ENCODE measurements around the gene SNTG2.
"Not testable (repeated sequence)": the region's sequence is repeated elsewhere in the genome, so short reads cannot be mapped to it uniquely, and the experiment has no call there.

The SNTG2 gene

GRCh38 chr2:1129982-1130381 is 179.3 kb downstream of the SNTG2 start:
- H3K27ac ChIP-seq: no peak overlapping the region

GRCh38 chr2:1130922-1131321 is 180.3 kb downstream of the SNTG2 start:
- Histone ChIP-seq H3K27ac (no peak overlapping the region), H3K4me3 (no peak overlapping the region)

More at GRCh38 chr2:1129982-1130381, 179.3 kb downstream of the SNTG2 start:
- no peak overlapping the region for H3K4me3 ChIP-seq

GRCh38 chr2:1132328-1132969 is 181.8 kb downstream of the SNTG2 start:
- Histone ChIP-seq H3K4me3 (no peak overlapping the region), H3K27ac (no peak overlapping the region)

GRCh38 chr2:1133896-1134295 is 183.2 kb downstream of the SNTG2 start:
- H3K4me3 ChIP-seq, H3K27ac ChIP-seq: not testable (repeated sequence)

GRCh38 chr2:1134629-1135028 is 184.0 kb downstream of the SNTG2 start:
- H3K4me3 ChIP-seq: no peak overlapping the region
- H3K27ac ChIP-seq: no peak overlapping the region

GRCh38 chr2:1136067-1136466 is 185.4 kb downstream of the SNTG2 start:
- Histone ChIP-seq H3K27ac (peak overlapping the region in 5 of 21 experiments; percentile 2 to 71 (median 27)), H3K4me3 (no peak overlapping the region)

- Histone ChIP-seq H3K4me3 (no peak overlapping the region), H3K27ac (peak overlapping the region in 2 of 21 experiments; percentile 71)
These were observed 186.2 kb downstream of the SNTG2 start for GRCh38 chr2:1136846-1137245.

- H3K27ac ChIP-seq: peak overlapping the region in 1 of 21 experiments; percentile 28
- H3K4me3 ChIP-seq: no peak overlapping the region
These were observed 186.6 kb downstream of the SNTG2 start for GRCh38 chr2:1137264-1137663.

GRCh38 chr2:1137913-1138391 is 187.3 kb downstream of the SNTG2 start:
- H3K27ac ChIP-seq: no peak overlapping the region
- no peak overlapping the region for H3K4me3 ChIP-seq

- H3K27ac ChIP-seq: peak overlapping the region in 5 of 21 experiments; percentile 11 to 65 (median 43)
These were observed 189.8 kb downstream of the SNTG2 start for GRCh38 chr2:1140389-1141003.

GRCh38 chr2:1141079-1141478 is 190.4 kb downstream of the SNTG2 start:
- Histone ChIP-seq H3K27ac (peak overlapping the region in 3 of 21 experiments; percentile 60 to 72 (median 65)), H3K4me3 (no peak overlapping the region)

More at GRCh38 chr2:1140389-1141003, 189.8 kb downstream of the SNTG2 start:
- H3K4me3 ChIP-seq: no peak overlapping the region

GRCh38 chr2:1143129-1143528 is 192.5 kb downstream of the SNTG2 start:
- H3K27ac ChIP-seq: no peak overlapping the region
- H3K4me3 ChIP-seq: no peak overlapping the region

- Histone ChIP-seq H3K27ac (no peak overlapping the region), H3K4me3 (no peak overlapping the region)
These were observed 197.4 kb downstream of the SNTG2 start for GRCh38 chr2:1147873-1148612.

- H3K4me3 ChIP-seq: no peak overlapping the region
- no peak overlapping the region for H3K27ac ChIP-seq
These were observed 200.3 kb downstream of the SNTG2 start for GRCh38 chr2:1150724-1151511.

GRCh38 chr2:1152375-1152774 is 201.7 kb downstream of the SNTG2 start:
- no peak overlapping the region for H3K27ac ChIP-seq
- no peak overlapping the region for H3K4me3 ChIP-seq

GRCh38 chr2:1153920-1154319 is 203.3 kb downstream of the SNTG2 start:
- Histone ChIP-seq H3K4me3 (no peak overlapping the region), H3K27ac (peak overlapping the region in 1 of 21 experiments; percentile 45)

- H3K4me3 ChIP-seq: no peak overlapping the region
- H3K27ac ChIP-seq: no peak overlapping the region
These were observed 204.3 kb downstream of the SNTG2 start for GRCh38 chr2:1154710-1155594.

- no peak overlapping the region for H3K4me3 ChIP-seq
These were observed 205.4 kb downstream of the SNTG2 start for GRCh38 chr2:1156059-1156458.

GRCh38 chr2:1156531-1156930 is 205.9 kb downstream of the SNTG2 start:
- H3K27ac ChIP-seq: no peak overlapping the region
- H3K4me3 ChIP-seq: no peak overlapping the region

More at GRCh38 chr2:1156059-1156458, 205.4 kb downstream of the SNTG2 start:
- H3K27ac ChIP-seq: no peak overlapping the region
